Measurements from ENCODE around the gene CDC37L1.
A peak's percentile ranks its signal among the peaks of the same experiment; 100 is the strongest.

The CDC37L1 gene

DNA sequence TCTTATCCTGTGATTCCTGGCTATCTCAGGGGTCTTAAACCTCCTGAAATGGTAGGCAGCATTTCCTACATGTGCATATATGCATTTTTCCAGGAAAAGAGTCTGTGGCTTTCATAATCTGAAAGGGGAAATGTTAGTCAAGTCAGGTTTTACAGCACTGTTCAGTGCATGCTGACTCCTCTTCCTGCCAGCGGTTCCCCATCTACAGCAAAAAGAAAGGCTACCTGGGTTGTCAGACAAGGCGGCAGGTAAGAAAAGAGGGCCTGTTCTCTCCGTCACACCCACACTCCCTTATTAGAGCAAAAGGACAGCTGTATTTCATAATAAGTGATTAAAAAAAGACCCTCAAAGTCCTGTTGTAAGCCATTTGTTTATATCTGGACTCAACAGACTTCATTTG is 8.8 kb upstream of the CDC37L1 start:
- no peak for TF ChIP-seq ZFX (IDR thresholded peaks at IDR 0.05; ENCODE audit: borderline replicate concordance)
- TF ChIP-seq, protein P1, sequence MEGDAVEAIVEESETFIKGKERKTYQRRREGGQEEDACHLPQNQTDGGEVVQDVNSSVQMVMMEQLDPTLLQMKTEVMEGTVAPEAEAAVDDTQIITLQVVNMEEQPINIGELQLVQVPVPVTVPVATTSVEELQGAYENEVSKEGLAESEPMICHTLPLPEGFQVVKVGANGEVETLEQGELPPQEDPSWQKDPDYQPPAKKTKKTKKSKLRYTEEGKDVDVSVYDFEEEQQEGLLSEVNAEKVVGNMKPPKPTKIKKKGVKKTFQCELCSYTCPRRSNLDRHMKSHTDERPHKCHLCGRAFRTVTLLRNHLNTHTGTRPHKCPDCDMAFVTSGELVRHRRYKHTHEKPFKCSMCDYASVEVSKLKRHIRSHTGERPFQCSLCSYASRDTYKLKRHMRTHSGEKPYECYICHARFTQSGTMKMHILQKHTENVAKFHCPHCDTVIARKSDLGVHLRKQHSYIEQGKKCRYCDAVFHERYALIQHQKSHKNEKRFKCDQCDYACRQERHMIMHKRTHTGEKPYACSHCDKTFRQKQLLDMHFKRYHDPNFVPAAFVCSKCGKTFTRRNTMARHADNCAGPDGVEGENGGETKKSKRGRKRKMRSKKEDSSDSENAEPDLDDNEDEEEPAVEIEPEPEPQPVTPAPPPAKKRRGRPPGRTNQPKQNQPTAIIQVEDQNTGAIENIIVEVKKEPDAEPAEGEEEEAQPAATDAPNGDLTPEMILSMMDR (IDR thresholded peaks at IDR 0.05): no peak
- no peak overlapping the region for H3K27ac ChIP-seq

DNA sequence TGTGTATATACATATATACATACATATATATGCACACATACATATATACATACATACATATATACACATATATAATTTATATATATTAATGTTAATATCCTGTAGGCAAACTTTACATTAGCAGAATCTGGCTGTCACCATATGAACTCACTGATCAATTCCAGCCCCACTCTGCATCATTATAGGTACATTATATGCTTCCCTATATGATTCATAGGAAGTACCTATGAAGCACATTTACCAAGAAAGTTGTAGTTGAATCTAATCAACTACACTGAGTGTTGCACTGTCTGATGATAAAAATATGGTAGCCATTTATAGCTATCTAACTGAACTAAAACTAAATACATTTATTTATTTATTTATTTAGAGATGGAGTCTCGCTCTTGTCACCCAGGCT is 7.6 kb upstream of the CDC37L1 start:
- TF ChIP-seq, protein P1 (IDR thresholded peaks at IDR 0.05): no peak
- no peak for TF ChIP-seq ZFX (IDR thresholded peaks at IDR 0.05; ENCODE audit: borderline replicate concordance)
- no peak overlapping the region for H3K27ac ChIP-seq

DNA sequence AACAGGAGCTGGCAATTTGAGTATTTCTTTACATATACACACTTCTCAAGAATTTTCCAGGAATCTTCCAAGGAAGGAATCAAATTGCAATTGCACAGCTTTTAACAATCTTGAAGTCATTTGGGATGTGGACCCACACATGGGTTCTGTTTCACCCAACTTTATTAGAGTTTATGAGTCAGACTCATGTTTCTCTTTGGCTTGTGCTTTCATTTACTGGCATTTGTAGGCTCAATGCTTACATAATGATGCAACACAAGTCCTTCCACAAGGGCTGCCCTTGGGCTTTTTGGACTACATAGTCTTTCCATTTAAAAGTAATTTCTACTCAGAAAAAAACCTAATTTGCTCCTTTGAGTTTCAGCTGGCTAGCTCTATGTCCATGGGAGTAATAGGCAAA is 4.6 kb upstream of the CDC37L1 start:
- no peak overlapping the region for H3K27ac ChIP-seq
- TF ChIP-seq, protein P1 (IDR thresholded peaks at IDR 0.05): no peak
- no peak for TF ChIP-seq ZFX (IDR thresholded peaks at IDR 0.05; ENCODE audit: borderline replicate concordance)

DNA sequence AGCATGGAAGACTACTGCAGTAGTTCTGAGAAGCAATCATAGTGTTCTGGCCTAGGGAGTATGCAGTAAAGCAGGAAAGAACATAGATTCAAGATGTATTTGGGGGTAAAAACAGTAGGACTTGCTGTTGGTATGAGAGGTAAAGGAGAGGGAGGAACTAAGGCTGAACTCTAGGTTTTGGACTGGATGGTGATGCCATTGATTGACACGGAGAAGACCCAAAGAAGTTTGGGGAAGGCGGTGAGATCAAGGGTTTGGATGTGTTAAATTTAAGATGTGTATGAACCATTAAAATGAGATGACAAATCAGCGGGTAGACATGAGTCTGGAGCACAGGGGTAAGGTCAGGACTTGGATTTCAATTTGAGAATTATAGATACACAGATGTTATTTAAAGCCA is 2.0 kb upstream of the CDC37L1 start:
- H3K27ac ChIP-seq: peak overlapping the region; percentile 99
- no peak for TF ChIP-seq ZFX (IDR thresholded peaks at IDR 0.05; ENCODE audit: borderline replicate concordance)
- TF ChIP-seq, protein P1 (IDR thresholded peaks at IDR 0.05): no peak

DNA sequence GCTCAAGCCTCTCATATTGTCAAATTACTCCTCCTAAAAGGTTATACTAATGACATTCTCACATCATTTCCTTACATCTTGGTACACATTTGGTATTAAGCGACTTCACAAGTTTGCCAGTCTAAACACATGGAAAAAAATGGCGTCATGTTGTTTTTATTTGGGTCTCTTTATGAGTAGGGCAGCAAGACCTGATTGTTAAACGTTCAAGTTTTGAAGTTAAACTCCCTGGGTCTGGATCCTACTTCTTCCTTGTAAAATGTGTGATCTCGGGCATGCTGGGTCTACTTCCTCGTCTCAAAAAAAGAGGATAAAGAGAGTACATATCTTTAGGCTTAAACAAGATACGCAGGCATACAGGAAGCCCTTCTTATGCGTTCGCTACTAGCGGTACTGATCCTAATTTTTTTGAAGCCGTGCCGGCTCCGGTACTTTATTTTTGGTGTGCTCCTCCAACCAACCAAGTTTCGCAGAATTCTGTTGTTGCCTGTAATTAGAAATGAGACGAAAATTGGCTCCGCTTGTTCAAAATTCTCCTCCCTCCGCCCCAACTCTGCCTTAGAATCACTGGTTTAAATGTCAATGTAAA is 596 bp upstream of the CDC37L1 start:
- peak overlapping the region; percentile 99 for H3K27ac ChIP-seq
- TF ChIP-seq, protein P1 (IDR thresholded peaks at IDR 0.05): no peak
- no peak for TF ChIP-seq ZFX (IDR thresholded peaks at IDR 0.05; ENCODE audit: borderline replicate concordance)

DNA sequence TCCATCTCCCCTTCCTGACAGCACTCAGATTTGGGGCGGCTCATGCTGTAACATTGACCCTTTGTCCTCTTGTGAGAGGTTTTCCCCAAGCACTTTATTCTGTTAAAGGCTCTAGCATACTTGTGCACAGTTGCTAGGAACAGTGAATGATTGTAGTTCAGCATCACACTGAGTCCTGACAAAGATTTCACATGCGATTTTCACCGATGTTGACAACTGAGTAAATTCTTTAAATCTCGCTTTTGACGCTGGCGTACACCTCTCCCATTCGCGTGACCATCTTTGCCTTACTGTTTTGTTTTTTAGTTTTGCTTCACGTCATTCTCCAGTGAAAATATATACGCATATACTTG is 780 bp downstream of the CDC37L1 start:
- H3K27ac ChIP-seq: peak overlapping the region; percentile 99
- no peak for TF ChIP-seq ZFX (IDR thresholded peaks at IDR 0.05; ENCODE audit: borderline replicate concordance)
- TF ChIP-seq, protein P1 (IDR thresholded peaks at IDR 0.05): no peak

DNA sequence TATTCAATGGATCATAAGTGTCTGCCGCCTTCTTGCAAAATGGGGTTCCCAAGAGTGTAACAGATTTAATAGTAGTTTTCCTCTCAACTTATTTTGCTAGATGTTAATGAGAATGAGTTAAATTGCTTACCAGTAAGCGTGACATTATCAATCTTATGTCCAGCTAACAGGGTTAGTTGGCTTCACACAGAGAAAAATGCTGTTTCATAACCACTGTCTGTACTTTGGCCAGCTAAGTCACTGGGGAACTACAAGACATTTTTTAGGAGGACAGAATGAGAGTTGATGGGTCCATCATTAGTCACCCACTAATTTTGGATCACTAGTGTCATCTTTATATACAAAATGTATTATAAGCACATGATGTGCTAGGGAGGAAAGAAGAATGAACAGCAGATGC is 1.4 kb downstream of the CDC37L1 start:
- TF ChIP-seq, protein P1 (IDR thresholded peaks at IDR 0.05): no peak
- H3K27ac ChIP-seq: peak overlapping the region; percentile 99
